CD1c-positive myeloid dendritic cell (primary cell): ENCODE results near the gene ERC1.
"Not testable (repeated sequence)": the region's sequence is repeated elsewhere in the genome, so short reads cannot be mapped to it uniquely, and the experiment has no call there.

Experiments used
- DNase-seq: peaks from one replicate; pipeline ENCODE4 v3.0.0-alpha.2; 2016; ENCODE audit errors: extremely low spot score

Gene ERC1

DNA sequence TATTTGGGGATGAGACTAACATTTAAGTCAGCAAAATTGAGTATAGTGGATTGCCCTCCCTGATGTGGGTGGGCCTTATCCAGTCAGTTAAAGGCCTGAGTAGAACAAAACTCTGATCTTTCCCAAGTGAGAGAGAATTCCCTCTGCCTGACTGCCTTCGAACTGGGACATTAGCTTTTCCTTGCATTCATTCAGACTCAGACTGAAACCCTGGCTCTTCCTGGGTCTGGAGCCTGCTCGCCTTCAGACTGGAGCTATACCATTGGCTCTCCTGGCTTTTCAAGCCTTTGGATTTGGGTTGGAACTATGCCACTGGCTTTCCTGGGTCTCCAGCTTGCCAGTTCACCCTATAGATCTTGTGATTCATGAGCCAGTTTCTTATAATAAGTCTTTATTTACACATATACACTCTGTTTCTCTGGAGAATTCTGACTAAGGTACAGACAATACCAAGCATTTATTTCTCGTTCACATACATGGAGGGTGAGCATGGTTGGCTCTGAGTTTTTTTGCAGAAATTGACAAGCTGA lies 296.5 kb downstream of the ERC1 start:
- DNase-seq, result no peak

DNA sequence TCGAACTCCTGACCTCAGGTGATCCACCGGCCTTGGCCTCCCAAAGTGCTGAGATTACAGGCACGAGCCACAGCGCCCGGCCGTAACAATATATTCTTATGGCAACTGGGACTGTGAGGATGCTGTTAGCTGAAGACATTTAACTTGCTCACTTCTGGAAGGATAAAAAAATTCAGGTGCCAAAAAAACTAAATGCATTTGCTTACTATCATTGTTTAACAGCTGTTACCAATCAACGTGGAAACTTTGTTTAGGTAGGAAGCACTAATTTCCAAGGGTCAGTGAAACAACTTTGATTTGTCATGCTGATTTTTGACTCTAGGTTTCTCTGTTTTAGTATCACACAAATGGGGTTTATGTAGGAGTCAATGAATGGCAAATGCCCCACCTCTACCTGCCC lies 297.3 kb downstream of the ERC1 start:
- DNase-seq, result no peak

DNA sequence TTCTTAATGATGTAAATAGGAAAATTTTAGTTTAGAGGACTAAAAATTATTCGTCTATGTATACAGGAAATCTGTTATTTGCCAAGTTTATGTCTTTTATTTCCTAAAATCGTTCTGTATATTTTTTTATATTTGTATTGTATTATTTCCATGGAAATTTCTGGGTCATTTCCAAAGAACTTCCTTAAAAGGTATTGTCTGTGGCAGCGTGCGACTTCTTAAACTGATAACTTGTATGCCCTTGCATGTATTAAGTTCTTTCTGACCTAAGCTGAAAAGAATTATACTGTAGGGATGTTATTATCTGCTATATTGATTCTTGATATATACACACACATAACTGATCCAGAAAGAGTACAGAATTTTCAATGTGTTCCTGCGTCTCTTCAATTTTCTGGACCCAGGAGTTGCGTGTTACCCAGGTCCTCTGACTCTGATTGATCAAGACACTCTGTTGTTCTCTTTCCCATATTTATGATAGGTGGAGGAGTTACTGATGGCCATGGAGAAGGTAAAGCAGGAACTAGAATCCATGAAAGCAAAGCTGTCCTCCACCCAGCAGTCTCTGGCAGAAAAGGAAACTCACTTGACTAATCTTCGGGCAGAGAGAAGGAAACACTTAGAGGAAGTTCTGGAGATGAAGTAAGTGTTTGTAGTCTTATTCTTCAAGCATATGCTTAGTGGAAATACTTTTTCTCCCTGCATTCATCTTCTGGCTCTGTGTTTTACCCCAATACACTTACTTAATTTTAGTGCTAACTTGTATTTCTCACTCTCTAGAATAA lies 298.5 kb downstream of the ERC1 start:
- DNase-seq, result peak; percentile 55

DNA sequence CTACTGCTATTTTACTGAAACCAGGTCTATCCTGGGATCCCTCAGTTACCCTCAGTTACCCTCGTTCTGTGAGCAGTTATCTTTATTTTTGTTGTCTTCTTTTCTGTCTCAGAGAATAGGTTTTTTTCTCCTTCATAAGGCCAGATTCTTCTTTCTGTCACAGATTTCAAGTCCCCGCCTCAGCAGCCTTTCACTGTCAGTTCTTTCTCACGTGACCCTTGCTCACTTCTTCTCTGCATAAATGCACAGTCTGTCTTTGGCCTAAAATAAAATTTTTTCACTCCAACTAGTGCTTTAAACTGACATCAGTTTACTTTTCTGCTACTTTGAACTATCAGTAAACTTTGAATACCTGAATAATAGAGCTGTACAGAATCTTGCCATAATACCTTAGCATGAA lies 299.7 kb downstream of the ERC1 start:
- no peak for DNase-seq

DNA sequence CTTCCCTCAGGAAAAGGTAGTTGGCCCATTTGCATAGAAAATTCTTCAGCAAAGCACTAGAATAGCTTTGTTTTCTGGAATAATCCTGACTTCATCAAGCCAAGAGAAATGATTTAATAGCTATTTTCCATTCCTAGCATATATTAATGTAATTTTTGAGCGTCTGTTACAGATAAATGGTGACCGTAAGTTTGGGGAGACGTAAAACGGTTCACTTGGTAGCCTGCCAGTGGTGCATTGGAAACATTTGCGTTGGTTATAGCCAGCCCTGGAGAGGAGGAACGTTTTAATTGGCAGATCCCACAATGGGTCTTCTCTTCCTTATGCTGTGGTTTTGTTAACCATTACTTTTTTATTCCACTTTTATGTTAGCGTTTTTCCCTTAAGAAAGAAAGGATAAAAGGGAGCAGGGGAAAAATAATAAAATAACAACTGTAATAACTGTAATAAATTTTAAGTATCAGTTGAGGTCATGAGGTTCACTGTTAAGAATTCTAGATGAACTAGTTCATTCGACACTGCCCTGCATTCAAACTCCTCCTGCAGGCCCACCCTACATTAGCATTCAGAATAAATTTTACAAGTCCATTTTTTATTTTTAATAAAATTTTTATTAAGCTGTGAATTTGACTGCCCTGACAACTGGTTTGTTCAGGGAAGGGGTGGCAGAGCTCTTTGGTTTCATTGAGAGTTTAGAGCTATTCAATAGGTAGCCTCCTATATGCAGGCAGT lies 300.7 kb downstream of the ERC1 start:
- no peak for DNase-seq

DNA sequence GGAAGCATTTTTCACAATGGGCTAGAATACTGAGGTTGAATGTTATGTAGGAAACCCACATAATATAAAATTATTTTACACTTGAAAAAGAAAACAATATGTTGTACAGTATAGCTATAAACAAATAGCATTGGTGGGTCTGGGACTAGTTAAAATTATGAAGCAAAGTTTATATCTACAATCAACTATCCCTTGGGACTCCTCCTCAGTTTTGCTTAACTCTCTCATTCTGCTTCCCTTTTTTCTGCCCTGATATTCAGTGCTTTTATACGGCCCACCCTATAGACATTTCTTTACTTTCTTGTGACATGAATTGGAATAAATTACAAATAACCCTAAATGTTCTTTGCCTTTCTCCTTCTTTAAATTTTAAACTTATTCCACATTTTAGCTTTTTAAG lies 302.9 kb downstream of the ERC1 start:
- DNase-seq, result no peak

DNA sequence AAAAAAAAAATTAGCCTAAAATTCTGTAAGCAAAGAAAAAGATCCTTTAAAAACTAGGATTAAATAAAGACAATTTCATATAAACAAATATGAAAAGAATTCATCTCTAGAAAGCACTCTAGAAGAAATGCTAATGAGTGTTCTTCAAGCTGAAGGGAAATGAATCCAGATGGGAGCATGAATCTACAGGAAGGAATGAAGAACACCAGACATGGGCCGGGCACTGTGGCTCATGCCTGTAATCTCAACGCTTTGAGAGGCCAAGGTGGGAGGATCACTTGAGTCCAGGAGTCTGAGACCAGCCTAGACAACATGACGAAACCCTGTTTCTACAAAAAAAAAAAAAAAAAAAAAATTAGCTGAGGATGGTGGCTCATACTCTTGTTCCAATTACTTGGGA lies 306.2 kb downstream of the ERC1 start:
- DNase-seq, result no peak

DNA sequence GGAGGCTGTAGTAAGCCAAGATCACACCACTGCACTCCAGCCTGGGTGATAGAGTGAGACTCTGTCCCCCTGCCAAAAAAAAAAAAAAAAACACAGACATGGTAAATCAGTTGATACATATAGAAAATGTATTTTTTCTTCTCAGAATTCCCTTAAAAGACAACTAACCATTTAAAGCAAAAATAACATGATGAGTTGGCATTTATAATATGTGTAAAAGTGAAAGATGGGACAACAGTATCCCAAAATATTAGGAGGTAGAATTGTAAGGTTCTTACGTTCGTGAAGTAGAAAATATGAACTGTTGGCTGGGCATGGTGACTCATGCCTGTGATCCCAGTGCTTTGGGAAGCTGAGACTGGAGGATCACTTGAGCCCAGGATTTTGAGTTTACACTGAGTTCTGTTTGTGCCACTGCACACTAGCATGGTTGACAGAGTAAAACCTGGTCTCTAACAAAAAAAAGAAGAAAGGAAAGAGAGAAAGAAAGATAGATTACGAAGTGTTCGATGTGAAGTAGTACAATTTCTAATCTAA lies 306.7 kb downstream of the ERC1 start:
- no peak for DNase-seq

DNA sequence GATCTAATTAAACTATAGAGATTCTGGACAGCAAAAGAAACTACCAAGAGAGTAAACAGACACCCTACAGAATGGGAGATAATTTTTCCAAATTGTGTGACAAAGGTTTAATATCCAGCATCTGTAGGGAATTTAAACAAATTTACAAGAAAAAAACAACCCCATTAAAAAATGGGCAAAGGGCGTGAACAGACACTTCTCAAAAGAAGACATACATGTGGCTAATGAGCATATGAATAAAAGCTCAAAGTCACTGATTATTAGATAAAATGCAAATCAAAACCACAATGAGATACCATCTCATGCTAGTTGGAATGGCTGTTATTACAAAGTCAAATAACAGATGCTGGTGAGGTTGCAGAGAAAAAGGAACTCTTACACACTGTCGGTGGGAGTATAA lies 309.4 kb downstream of the ERC1 start:
- no peak for DNase-seq

DNA sequence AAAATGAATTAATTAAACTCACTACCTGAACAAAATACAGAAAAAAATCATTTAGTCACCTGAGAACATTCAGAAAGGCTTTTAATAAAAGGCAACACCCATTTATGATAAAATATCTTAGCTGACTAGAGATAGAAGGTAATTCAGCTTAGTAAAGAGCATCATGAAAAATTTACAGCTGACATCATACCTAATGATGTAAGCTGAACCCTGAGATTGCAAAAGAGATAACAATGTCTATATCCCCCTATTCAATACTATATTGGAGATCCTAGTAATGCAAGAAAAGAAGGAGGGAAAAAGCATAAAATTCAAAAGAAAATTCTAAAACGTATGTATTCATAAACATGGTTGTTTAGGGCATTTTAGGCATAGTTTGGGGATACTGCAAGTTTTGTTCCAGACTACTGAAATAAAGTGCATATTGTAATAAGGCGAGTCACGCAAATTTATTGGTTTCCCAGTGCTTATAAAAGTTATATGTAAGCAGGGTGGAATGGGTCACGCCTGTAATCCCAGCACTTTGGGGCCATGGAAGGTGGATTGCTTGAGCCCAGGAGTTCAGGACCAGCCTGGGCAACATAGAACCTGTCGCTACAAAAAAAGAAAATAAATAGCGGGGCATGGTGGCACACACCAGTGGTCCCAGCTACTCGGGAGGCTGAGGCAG lies 311.3 kb downstream of the ERC1 start:
- no peak for DNase-seq

DNA sequence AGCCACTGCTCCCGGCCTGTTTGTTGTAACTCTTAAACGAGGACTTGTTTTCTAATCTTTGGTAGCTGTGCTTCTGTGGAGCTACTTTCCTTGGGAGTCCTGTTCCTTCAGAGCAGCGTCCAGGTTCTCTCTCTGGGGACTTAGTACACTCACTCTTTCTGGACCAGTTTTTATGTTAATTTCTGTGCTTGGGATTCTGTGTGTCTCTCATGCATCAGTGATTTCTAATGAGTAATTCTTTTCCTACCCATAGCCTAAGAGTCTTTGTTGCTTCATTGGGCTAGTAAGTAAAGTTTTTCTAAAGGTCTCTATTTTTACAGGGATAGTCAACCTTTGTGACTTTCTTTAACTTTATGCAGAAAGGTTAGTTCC lies 314.0 kb downstream of the ERC1 start:
- DNase-seq, result no peak

DNA sequence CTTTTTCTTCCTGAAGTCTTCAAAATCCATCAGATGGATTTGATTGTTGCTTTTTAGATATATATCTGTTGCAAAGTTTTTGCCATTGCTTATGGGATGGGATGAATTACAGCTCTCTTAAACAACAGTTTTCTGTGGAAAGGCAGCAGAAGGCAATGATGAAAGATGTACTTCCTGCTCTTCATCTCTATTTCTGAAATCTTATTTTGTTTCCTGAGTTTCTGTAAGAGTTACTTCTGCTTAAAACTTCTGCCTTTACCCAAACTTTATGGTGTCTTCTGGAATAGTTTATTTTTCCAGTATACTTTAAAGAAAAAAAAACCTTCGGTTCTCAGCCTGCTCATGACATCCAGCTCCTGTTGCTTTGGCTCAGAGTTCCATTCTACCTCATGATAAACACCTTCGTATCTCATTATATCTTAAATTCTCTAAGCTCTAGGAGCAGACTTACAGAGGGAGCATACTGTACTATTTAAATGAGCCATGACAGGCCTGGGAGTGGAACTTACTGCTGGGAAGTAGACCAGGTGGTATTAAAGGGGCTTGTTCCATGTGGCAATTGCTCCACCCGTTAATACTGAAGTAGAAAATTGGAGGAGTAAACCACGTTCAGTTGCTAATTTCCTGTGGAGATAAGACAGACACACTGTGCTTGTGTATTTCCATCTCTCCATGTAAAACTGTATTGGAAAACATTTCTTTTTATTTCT lies 314.9 kb downstream of the ERC1 start:
- DNase-seq, result peak; percentile 39

DNA sequence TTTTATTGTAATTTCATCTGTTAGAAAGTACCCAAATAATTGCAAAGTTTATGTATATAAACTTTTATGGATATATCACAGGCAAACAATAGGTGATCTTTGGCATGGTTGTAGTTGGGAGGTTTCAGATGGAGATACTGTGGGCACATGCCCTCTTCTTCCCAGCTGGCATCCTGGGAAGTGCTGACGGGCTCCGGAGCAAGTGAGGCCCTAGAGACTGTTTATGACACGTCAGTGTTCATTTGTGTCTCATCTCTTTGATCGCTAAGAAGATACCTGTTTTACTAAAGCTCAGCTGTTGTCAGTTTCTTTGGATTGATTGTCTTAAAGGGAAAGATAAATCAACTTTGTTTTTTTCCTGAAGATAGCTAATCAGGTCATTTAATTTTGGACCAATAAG lies 315.8 kb downstream of the ERC1 start:
- DNase-seq, result no peak

DNA sequence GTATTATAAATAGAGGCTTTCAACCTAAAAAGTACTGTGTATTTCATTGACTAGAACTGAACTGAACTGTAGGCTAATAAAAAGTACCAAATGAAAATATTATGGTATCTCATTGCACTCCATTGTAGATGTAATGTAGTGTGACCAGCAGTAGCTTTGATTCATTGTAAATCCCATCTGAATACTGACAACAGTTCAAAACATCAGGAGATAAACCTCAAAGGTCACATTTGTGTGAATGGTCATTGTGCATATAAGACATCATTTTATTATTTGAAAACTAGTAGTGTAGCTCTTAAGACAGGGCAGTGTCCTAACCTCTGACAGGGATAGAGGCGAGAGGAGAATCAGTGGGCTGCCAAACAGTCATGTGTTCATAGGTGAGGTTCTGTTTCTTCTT lies 316.8 kb downstream of the ERC1 start:
- DNase-seq, result no peak

DNA sequence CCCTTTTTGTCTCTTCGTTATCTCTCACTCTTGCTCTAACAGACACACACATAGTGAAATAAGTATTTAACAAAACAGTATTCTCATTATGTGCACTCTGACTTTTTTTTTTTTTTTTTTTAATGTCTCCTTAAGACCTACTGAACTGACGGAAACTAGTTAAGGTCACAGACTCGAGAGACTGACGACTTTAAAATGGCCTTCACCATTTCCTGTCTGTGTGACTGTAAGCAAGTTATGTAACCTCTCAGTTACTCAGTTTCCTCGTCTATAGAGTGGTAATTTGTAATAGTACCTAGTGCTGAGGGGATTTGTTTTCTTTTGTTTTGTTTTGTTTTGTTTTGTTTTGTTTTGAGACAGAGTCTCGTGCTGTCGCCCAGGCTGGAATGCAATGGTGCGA lies 318.6 kb downstream of the ERC1 start:
- no peak for DNase-seq

DNA sequence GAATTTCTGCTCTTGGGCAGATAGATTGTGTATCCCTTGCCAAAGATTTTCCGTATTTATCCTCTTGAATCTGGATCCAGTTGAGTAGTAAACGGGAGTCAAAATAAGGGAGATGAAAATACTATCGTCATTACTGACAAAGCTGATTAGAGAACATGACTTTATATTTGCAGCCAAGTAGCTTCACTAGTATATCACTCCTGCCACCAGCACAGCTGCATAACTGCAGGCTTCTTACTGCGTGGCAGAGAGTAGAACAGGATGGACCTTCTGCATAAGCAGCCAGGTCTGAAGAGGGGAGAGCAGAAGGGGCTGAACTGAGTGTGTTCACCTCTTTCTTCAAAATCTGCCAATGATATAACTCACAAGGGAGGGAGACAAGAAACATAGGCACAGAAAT lies 319.6 kb downstream of the ERC1 start:
- DNase-seq, result no peak

DNA sequence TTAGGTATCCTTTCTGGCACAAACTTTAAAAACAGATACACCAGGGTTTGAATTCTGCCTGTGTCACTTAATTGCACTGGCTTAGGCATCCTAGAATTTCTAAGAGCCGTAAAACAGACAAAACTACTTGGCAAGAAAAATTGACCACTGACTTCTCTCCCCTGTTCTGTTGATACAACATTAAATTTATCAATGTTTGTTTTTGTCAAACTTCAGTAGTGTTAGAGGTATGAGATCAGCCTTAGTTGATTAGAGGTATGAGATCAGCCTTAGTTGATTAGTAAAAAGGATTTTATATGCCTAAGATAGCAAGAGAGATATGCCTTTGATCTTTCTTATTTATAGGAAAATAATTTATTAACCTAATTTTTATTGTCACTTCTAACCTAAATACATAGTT lies 320.1 kb downstream of the ERC1 start:
- no peak for DNase-seq

DNA sequence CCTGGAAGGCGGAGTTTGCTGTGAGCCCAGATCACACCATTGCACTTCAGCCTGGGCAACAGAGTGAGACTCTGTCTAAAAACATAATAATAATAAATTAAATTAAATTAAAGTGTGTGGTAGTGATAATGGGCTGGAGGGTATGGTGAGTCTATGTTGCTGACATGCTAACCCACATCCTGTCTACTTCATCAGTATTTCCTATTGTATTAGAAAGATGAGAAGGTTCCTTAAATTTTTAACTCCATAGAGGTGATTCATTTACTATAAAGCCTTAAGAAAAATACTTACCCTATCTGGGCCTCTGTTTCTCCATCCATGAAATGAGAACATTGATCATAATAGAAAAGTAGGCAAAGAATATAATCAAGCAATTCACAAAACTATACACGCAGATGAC lies 322.9 kb downstream of the ERC1 start:
- DNase-seq, result no peak

DNA sequence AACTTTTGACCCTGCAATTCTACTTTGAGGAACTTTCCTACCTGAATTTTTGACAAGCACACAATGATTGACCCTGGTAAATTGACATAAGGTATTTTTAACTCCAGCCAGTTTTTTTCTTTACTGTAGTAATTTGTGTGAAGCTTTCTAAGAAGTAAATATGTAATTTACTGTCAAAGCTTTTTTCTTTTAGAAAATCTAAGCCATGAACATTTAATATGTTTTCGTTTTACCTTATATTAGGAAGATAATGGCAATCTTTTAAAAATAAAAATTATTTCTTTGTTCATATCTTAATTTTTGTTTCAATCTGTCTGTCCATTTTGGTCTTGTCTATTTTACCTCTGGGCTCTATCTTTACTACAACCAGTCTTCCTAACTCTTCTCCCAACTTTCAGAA lies 323.5 kb downstream of the ERC1 start:
- no peak for DNase-seq

DNA sequence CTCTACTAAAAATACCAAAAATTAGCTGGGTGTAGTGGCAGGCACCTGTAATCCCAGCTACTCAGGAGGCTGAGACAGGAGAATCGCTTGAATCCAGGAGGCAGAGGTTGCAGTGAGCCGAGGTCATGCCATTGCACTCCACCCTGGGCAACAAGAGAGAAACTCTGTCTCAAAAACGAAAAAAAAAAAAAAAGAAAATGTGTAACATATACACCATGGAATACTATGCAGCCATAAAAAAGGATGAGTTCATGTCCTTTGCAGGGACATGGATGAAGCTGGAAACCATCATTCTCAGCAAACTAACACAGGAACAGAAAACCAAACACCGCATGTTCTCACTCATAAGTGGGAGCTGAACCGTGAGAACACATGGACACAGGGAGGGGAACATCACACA lies 326.0 kb downstream of the ERC1 start:
- not testable (repeated sequence) for DNase-seq

DNA sequence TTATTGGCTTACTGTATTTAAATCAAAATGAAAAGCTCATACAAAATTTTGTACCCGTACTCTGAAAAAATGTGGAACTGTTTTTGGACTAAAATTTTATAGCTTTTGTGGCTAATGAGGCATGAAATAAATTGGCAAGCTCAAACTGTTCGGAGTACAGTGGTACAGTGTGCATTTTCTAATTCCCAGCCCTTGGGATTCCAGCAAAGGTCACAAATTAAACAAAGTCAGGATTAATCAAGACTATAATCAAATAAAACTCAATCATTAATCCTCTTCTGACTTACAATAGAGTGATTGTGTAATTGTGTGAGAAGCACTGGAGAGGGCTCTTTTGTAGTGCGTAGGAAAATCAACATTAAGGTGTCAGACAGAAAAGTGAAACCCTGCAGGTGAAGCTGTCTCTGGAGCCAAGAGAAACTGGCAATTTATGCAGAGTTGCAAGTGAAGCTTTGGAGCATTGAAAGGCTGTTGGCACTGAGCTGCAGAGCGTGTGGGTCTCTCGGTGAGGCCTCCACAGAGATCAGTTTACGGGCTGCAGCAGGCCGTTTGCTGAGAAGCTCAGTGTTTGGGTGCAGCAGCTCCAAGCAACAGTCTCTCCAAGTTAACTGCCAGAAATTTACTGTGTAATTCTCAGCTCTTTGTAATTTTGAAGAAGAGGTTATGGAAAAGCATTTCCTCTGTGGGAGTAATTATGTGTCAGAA lies 327.5 kb downstream of the ERC1 start:
- no peak for DNase-seq
